ENCODE data around the gene AKR1A1.
"Not testable (repeated sequence)": the region's sequence is repeated elsewhere in the genome, so short reads cannot be mapped to it uniquely, and the experiment has no call there.

The AKR1A1 gene

GRCh38 chr1:45516036-45516435 lies 34.6 kb upstream of the AKR1A1 start:
- Histone ChIP-seq H3K4me3 (ENCODE audit: low read depth, low read length) (no peak overlapping the region), H3K9me3 (ENCODE audit: severe bottlenecking) (no peaks in the 10 kb centered on the region), H3K27ac (no peak overlapping the region; the same call in 1 of the 2 replicates), H3K36me3 (peaks cover 77% of the 10 kb centered on the region), H3K27me3 (ENCODE audit: insufficient read depth, low read depth, severe bottlenecking) (no peaks in the 10 kb centered on the region)
- no peak for DNase-seq
- no peak for TF ChIP-seq CTCF (IDR thresholded peaks at IDR 0.05; ENCODE audit: low read depth, low read length)

GRCh38 chr1:45516465-45516864 lies 34.2 kb upstream of the AKR1A1 start:
- H3K4me3 ChIP-seq (ENCODE audit: low read depth, low read length) = no peak overlapping the region
- no peaks in the 10 kb centered on the region for H3K27me3 ChIP-seq (ENCODE audit: insufficient read depth, low read depth, severe bottlenecking)
- TF ChIP-seq CTCF (IDR thresholded peaks at IDR 0.05; ENCODE audit: low read depth, low read length) = no peak
- no peaks in the 10 kb centered on the region for H3K9me3 ChIP-seq (ENCODE audit: severe bottlenecking)
- H3K36me3 ChIP-seq = peaks cover 73% of the 10 kb centered on the region
- no peak overlapping the region; the same call in 1 of the 2 replicates for H3K27ac ChIP-seq
- no peak for DNase-seq

- peaks cover 57% of the 10 kb centered on the region for H3K36me3 ChIP-seq
- H3K27me3 ChIP-seq (ENCODE audit: insufficient read depth, low read depth, severe bottlenecking); DNase-seq; H3K9me3 ChIP-seq (ENCODE audit: severe bottlenecking): not testable (repeated sequence)
- peak overlapping the region; percentile 74 for H3K4me3 ChIP-seq (ENCODE audit: low read depth, low read length)
- peak overlapping the region; percentile 70 for H3K27ac ChIP-seq
These were observed 32.3 kb upstream of the AKR1A1 start for GRCh38 chr1:45518366-45518765.

GRCh38 chr1:45518910-45519309 lies 31.7 kb upstream of the AKR1A1 start:
- H3K9me3 ChIP-seq (ENCODE audit: severe bottlenecking) = no peaks in the 10 kb centered on the region
- no peak for TF ChIP-seq CTCF (IDR thresholded peaks at IDR 0.05; ENCODE audit: low read depth, low read length)
- peak; percentile 61 for DNase-seq
- peak overlapping the region; percentile 74 for H3K4me3 ChIP-seq (ENCODE audit: low read depth, low read length)
- H3K27me3 ChIP-seq (ENCODE audit: insufficient read depth, low read depth, severe bottlenecking) = no peaks in the 10 kb centered on the region
- peak overlapping the region; percentile 70 for H3K27ac ChIP-seq
- H3K36me3 ChIP-seq = peaks cover 53% of the 10 kb centered on the region

GRCh38 chr1:45519774-45520173 lies 30.9 kb upstream of the AKR1A1 start:
- peak overlapping the region; percentile 74 for H3K4me3 ChIP-seq (ENCODE audit: low read depth, low read length)
- H3K27ac ChIP-seq = peak overlapping the region; percentile 70
- H3K9me3 ChIP-seq (ENCODE audit: severe bottlenecking); H3K27me3 ChIP-seq (ENCODE audit: insufficient read depth, low read depth, severe bottlenecking): not testable (repeated sequence)
- peaks cover 44% of the 10 kb centered on the region for H3K36me3 ChIP-seq
- peak; percentile 31 for DNase-seq

GRCh38 chr1:45521413-45522323 lies 29.0 kb upstream of the AKR1A1 start, which contains the start of gene PRDX1:
Gene PRDX1 (minus strand): TSS chr1:45521884. CDS start chr1:45519043, 2,841 bp downstream.
- DNase-seq = peak; percentile 98
- H3K4me3 ChIP-seq (ENCODE audit: low read depth, low read length) = peak within 1 kb of the TSS; percentile 74
- no peaks in the 10 kb centered on the region for H3K9me3 ChIP-seq (ENCODE audit: severe bottlenecking)
- 0 out of 2 replicates have a peak, but pooled peaks have one; percentile 5 for TF ChIP-seq CTCF (IDR thresholded peaks at IDR 0.05; ENCODE audit: low read depth, low read length)
- peaks cover 26% of the 10 kb centered on the region for H3K36me3 ChIP-seq
- peak within 1 kb of the TSS; percentile 84 for H3K27ac ChIP-seq
- no peaks in the 10 kb centered on the region for H3K27me3 ChIP-seq (ENCODE audit: insufficient read depth, low read depth, severe bottlenecking)

Data from WERI-Rb-1 (cell line).